Panc1 (cell line): ENCODE results near the gene AOC1. TPM values are rescaled to one million over a fixed set of nuclear protein-coding genes. Genes with fewer than 3 reads are reported as not detected.

ENCODE experiments used
- ATAC-seq: fragments of 200-7000 bp; cut with Tn5 transposase; 2 replicates; pipeline ENCODE4 v1.9.1; 2020; ENCODE audit warnings: mild to moderate bottlenecking, moderate library complexity
- BruUV-seq: library from RNA; stranded (reverse); fragments of 400-500 nt; replicated peaks from 2 replicates; lab custom pipeline; 2021; lab: Mats Ljungman, UMichigan
- CTCF ChIA-PET: fragments of 300-600 bp; sonication (Branson Sonifier 250); formaldehyde crosslinking; loops from one replicate; lab custom pipeline; 2022; ENCODE audit warnings: antibody characterized with exemption; lab: Charles Lee
- POLR2A ChIA-PET: fragments of 300-600 bp; sonication (Branson Sonifier 250); formaldehyde crosslinking; loops from one replicate; lab custom pipeline; 2022; ENCODE audit warnings: antibody characterized with exemption; lab: Charles Lee
- DNase-seq: peaks from one replicate; pipeline ENCODE4 v3.0.0-alpha.2; 2010; ENCODE audit warnings: low read depth, low spot score
- H3K27ac ChIP-seq: 2 replicates; pipeline ENCODE4 v1.5.1; 2011; ENCODE audit warnings: mild to moderate bottlenecking, low read length, inconsistent platforms
- H3K27me3 ChIP-seq: fragments of 200-500 bp; sonication (Bioruptor generic); 2 replicates; pipeline ENCODE4 v1.6.0; 2014; ENCODE audit warnings: low read length, inconsistent platforms; ENCODE audit not compliant: control insufficient read depth, insufficient read depth
- H3K36me3 ChIP-seq: fragments of 200-500 bp; sonication (Bioruptor generic); 2 replicates; pipeline ENCODE4 v1.5.1; 2014; ENCODE audit warnings: inconsistent platforms, mild to moderate bottlenecking, low read length, moderate library complexity; ENCODE audit not compliant: control insufficient read depth, insufficient read depth
- H3K4me1 ChIP-seq: 2 replicates; pipeline ENCODE4 v1.5.1; 2011; ENCODE audit warnings: inconsistent platforms, mild to moderate bottlenecking, low read length, moderate library complexity; ENCODE audit not compliant: control insufficient read depth, insufficient read depth
- H3K4me3 ChIP-seq, 2 experiments: 2 replicates each; pipeline ENCODE4 v1.5.1; 2011 to 2012; ENCODE audit warnings: low read depth in 2 of 2, low read length in 2 of 2, mild to moderate bottlenecking in 2 of 2, inconsistent platforms in 1 of 2, moderate library complexity in 1 of 2
- H3K9me3 ChIP-seq: fragments of 200-500 bp; sonication (Bioruptor generic); 2 replicates; pipeline ENCODE4 v1.5.1; 2014; ENCODE audit warnings: low read depth, mild to moderate bottlenecking, inconsistent platforms, low read length, moderate library complexity; ENCODE audit not compliant: control insufficient read depth, insufficient read depth
- CTCF ChIP-seq: fragments of 450-650 bp; IDR thresholded peaks from 2 replicates; pipeline ENCODE4 v1.5.1; 2017; ENCODE audit warnings: mild to moderate bottlenecking
- POLR2AphosphoS5 ChIP-seq: IDR thresholded peaks from 2 replicates; pipeline ENCODE4 v1.6.1; 2012; ENCODE audit warnings: mild to moderate bottlenecking, low read depth, low read length, moderate library complexity
- REST ChIP-seq, 2 experiments: IDR thresholded peaks; 2 replicates each; pipeline ENCODE4 v1.6.1; 2011 to 2012; ENCODE audit warnings: low read depth in 2 of 2, control low read depth in 1 of 2, low read length in 1 of 2, mild to moderate bottlenecking in 1 of 2, moderate library complexity in 1 of 2; ENCODE audit not compliant: insufficient read depth in 1 of 2
- SIN3A ChIP-seq: IDR thresholded peaks from 2 replicates; pipeline ENCODE4 v1.6.1; 2012; ENCODE audit warnings: low read depth, mild to moderate bottlenecking, low read length, moderate library complexity, borderline replicate concordance; ENCODE audit not compliant: insufficient read depth
- TCF7L2 ChIP-seq: IDR thresholded peaks from 2 replicates; pipeline ENCODE4 v1.6.1; 2011; ENCODE audit warnings: mild to moderate bottlenecking, low read depth, low read length, inconsistent platforms
- in situ Hi-C: cut with HindIII; loops from 2 replicates; pipeline ENCODE4 v1.10.0; 2016; ENCODE audit warnings: low sequenced_read_pairs, low pct_unique_long_range_greater_than_20kb
- intact Hi-C: fragments of 100-400 bp; cut with micrococcal nuclease; formaldehyde crosslinking; loops from one replicate; pipeline ENCODE4 v1.10.0; 2022; ENCODE audit not compliant: unreplicated experiment
- total RNA-seq: library from RNA; stranded (reverse); gene quantifications from one replicate; pipeline ENCODE4 v1.2.1, GENCODE V29; 2021; ENCODE audit not compliant: unreplicated experiment

AOC1 gene
- total RNA-seq, 1 experiment from 2014 or later, result 0.15 TPM

- Histone ChIP-seq H3K9me3 (peaks cover 6% of the 10 kb centered on the region; the same call in 1 of the 2 replicates), H3K27ac (no peak overlapping the region), H3K4me3 (no peak overlapping the region), H3K27me3 (no peaks in the 10 kb centered on the region; the same call in 1 of the 2 replicates), H3K36me3 (no peaks in the 10 kb centered on the region), H3K4me1 (peaks cover 2% of the 10 kb centered on the region; the same call in 1 of the 2 replicates)
- no TSS peak for BruUV-seq
- CTCF ChIA-PET, result no interaction called here
- TF ChIP-seq SIN3A, result no peak
- no peak for TF ChIP-seq CTCF
- TF ChIP-seq REST (IDR thresholded peaks at IDR 0.05; ENCODE audit: insufficient read depth in 1 of 2, low read depth in 2 of 2, low read length in 1 of 2), result no peak
- no peak for TF ChIP-seq POLR2AphosphoS5
- TF ChIP-seq TCF7L2, result no peak
- ATAC-seq, result no peak
- POLR2A ChIA-PET, result no interaction called here
- DNase-seq, result no peak
- intact Hi-C loops (loop anchor here (5.0 kb wide), 2 partner anchors 97 to 432 kb away; no protein-coding TSS in a partner anchor), in situ Hi-C loops (no loop called here)
These were observed 27.0 kb downstream of the AOC1 start for GRCh38 chr7:150879345-150879744.

- Histone ChIP-seq H3K27me3 (no peaks in the 10 kb centered on the region; the same call in 1 of the 2 replicates), H3K4me1 (peaks cover 2% of the 10 kb centered on the region; the same call in 1 of the 2 replicates), H3K27ac (no peak overlapping the region), H3K36me3 (no peaks in the 10 kb centered on the region), H3K4me3 (no peak overlapping the region), H3K9me3 (peaks cover 6% of the 10 kb centered on the region; the same call in 1 of the 2 replicates)
- ChIA-PET CTCF (interaction anchor here (0.5 kb wide), 1 partner anchor 194 kb away, joined by 3 read pairs; no protein-coding TSS in a partner anchor), POLR2A (no interaction called here)
- intact Hi-C loops, result no loop called here
- in situ Hi-C loops, result no loop called here
- no TSS peak for BruUV-seq
- no peak for ATAC-seq
- TF ChIP-seq CTCF (no peak), REST (IDR thresholded peaks at IDR 0.05; ENCODE audit: insufficient read depth in 1 of 2, low read depth in 2 of 2, low read length in 1 of 2) (no peak), POLR2AphosphoS5 (no peak), SIN3A (no peak), TCF7L2 (no peak)
- DNase-seq, result no peak
These were observed 28.9 kb downstream of the AOC1 start for GRCh38 chr7:150881189-150881588.
